Measurements from ENCODE around the gene ULBP1.
A peak's percentile ranks its signal among the peaks of the same experiment; 100 is the strongest.
"Not testable (repeated sequence)": the region's sequence is repeated elsewhere in the genome, so short reads cannot be mapped to it uniquely, and the experiment has no call there.

Gene ULBP1

DNA sequence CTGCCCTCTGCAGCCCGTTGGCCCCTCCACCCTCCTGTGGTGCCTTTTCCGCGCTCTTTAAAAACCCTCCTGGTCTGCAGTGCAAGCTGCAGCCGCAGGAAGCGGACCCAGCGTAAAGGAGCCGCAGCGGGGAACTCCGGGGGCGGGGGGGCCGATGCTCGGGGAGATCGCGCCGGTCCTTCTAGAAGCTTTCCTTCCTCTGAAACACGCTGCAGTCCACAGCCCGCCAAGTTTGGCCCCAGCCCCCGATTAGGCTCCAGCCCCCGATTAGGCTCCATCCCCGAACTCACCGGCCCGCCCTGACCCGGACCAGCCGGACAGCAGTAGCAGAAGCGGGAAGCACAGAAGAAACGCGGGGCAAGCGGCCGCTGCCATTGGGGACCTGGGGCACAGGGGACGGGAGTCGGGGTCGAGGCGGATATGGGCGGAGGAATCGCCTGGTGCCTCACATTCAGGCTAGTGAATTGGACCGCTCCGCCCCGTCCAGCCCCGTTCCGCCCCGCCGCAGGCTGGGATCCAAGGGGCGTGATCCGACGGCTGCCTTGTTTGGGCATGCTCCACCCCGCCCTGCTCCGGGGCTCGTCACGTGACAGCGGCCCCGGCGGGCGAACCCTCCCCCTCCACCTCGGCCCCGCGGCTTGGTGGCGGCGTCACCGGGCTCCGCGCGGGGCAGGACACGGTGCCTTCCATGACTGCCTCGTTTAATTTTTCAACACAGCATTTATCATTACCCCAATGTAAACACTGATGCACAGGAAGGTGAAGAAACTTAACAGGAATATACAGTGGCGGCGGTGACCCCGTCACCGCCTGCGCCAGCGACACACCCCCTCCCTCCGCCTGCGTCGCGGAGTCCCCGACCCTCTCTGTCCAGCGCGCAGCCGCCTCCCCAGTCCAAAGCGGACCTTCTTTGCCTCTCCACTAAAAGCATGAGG is 41.3 kb downstream of the ULBP1 start:
- DNase-seq (ENCODE audit: low read depth, low spot score) = peak; percentile 78

GRCh38 chr6:150005761-150006651 is 42.3 kb downstream of the ULBP1 start:
- no peak for DNase-seq (ENCODE audit: low read depth, low spot score)

- no peak for DNase-seq (ENCODE audit: low read depth, low spot score)
These were observed 43.3 kb downstream of the ULBP1 start for GRCh38 chr6:150006961-150007464.

DNA sequence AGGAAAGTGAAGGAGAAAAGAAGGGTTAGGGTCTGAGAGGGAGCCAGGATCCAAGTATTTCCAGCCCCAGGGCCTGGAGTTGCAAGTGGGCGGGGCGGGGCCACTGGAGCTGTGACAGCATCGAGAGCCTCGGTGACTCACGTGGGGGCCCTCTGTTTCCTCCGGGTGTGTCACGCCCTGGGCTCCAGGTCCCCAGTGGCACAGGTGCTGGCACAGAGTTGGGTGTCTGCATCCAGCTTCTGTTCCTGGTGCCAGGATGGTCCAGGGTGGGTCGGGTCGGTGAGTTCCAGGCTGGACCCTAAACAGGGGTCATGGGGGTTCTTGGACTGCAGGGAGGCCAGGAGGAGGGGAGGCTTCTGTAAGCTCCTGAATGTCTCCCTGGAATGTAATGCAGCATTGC is 44.8 kb downstream of the ULBP1 start:
- no peak for DNase-seq (ENCODE audit: low read depth, low spot score)

DNA sequence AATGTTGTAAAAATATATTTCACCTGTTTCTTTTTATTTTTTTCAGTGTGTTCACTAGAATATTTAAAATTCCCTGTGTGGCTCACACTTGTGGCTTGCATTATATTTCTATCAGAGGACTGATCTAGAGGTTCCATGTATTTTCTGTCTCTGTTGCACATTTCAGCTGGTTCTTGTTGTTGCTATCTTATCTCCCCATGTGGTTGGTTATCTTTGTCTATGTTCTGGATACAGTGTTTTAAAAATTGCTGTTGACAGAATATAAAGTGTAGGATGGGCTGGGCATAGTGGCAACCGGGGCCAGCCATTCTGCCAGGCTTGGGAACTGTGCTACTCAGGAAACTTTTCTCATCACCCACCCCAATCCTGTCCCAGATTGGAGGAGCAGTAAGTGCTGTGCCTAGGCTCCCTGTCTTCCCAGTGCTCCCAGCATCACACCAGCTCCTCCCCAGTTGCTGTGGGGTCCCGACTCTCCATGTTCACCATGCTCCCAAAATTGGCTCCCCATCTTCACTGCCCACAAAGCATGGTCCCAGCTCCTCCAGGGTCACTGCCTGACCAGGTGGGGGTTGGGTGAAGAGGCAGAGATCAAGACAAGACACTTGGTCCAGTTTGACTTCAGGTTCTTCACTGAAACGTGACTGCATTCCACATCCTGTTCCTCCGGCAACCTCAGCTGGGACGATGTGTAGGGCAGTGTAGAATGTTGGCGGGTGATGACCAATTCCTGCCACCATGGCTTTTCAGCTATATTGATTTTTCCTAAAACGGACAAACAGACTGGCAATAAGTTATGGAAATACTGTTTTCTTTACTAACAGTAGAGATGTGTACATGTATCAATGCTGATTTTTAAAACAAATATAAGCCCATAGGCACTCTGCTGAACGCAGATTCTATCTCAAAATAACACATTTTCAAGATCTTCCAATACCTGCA is 49.4 kb downstream of the ULBP1 start:
- DNase-seq (ENCODE audit: low read depth, low spot score) = not testable (repeated sequence)

DNA sequence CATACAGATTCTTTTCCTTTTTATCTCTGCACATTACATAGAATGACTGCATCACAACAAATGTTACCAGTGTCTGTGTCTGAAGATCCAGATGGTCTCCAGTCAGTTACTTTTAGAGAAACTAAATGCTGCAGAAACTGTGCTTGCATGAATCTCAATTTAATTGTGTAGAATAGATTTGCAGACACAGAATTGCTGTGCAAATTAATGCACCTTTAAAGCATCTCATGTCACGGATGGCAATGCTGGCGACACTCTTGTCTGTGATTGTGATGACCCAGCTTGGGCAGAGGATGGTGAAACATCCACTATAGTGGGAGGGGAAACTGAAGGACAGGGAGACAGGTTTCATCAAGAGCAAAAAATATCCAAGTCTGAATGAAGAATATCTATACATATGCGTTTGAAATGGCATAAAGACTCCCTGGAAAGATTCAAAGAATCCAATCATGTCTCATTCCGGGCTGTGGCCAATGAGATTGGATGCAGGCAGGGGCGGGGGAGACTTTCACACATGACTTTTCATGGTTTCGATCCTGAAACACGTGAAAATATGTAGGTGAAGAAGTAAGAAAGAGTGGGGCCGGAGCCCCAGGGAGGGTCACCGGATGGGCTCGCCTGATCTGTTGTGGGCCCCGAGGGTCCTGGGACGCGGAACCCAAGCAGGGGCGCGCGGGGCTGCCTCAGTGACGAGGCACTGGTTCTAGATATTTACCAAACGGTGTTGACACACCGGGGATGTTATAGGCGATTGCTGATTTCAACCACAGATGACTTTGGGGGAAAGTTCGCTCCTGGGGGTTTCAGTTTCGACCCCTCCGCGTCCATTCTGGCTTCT is 50.3 kb downstream of the ULBP1 start:
- DNase-seq (ENCODE audit: low read depth, low spot score) = not testable (repeated sequence)

GRCh38 chr6:150014623-150015280 is 51.0 kb downstream of the ULBP1 start:
- not testable (repeated sequence) for DNase-seq (ENCODE audit: low read depth, low spot score)

GRCh38 chr6:150015281-150016001 is 51.7 kb downstream of the ULBP1 start:
- DNase-seq (ENCODE audit: low read depth, low spot score) = not testable (repeated sequence)

- peak; percentile 45 for DNase-seq (ENCODE audit: low read depth, low spot score)
These were observed 52.8 kb downstream of the ULBP1 start for GRCh38 chr6:150016324-150017185.

GRCh38 chr6:150017186-150017521 is 53.4 kb downstream of the ULBP1 start:
- DNase-seq (ENCODE audit: low read depth, low spot score) = not testable (repeated sequence)

- DNase-seq (ENCODE audit: low read depth, low spot score) = no peak
These were observed 55.3 kb downstream of the ULBP1 start for GRCh38 chr6:150018846-150019580.

DNA sequence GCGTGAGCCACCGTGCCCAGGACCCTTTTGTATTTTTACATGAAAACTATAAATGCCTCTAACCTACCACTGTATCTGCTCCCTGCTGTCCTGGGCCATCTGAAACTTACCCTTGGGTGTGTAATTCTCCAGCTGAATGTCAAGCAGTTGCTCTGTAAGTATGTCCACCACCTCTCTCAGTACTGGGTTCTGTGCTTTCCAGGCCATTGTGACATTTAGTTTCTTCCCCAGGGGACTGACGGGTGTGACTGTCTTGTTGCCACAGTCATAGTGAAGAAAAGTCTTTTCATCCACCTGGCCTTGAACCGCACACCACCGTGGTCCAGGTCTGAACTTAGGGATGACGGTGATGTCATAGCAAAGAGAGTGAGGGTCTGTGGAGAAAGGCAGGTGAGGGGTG is 58.1 kb downstream of the ULBP1 start:
- not testable (repeated sequence) for DNase-seq (ENCODE audit: low read depth, low spot score)
